HepG2 (cell line): ENCODE results near the gene PHYH. TPM values are rescaled to one million over a fixed set of nuclear protein-coding genes. Genes with fewer than 3 reads are reported as not detected.

Experiments used
- BCL3 ChIP-seq: sonication (generic); formaldehyde crosslinking; IDR thresholded peaks from 2 replicates; pipeline ENCODE4 v1.5.1; 2020; ENCODE audit warnings: mild to moderate bottlenecking, missing genetic modification reagents, moderate library complexity
- CREBL2 ChIP-seq: sonication (generic); formaldehyde crosslinking; IDR thresholded peaks from 2 replicates; pipeline ENCODE4 v1.8.1; 2023; ENCODE audit warnings: missing genetic modification reagents, mild to moderate bottlenecking, borderline replicate concordance
- E2F5 ChIP-seq: sonication (generic); formaldehyde crosslinking; conservative IDR thresholded peaks from 2 replicates; pipeline ENCODE4 v1.4.0; 2020; ENCODE audit warnings: missing genetic modification reagents
- FOXO1 ChIP-seq: sonication (generic); formaldehyde crosslinking; IDR thresholded peaks from 2 replicates; pipeline ENCODE4 v1.4.0; 2020; ENCODE audit warnings: missing genetic modification reagents
- GTF2F1 ChIP-seq: fragments of 150-350 bp; IDR thresholded peaks from 2 replicates; pipeline ENCODE4 v1.6.1; 2014; ENCODE audit warnings: low read length
- KDM1A ChIP-seq: IDR thresholded peaks from 2 replicates; pipeline ENCODE4 v1.6.1; 2016; ENCODE audit warnings: missing compliant biosample characterization
- MTF2 ChIP-seq: sonication (generic); formaldehyde crosslinking; IDR thresholded peaks from 2 replicates; pipeline ENCODE4 v1.5.0; 2020; ENCODE audit warnings: missing genetic modification reagents, borderline replicate concordance
- NCOR1 ChIP-seq: fragments of 200-600 bp; sonication (generic); IDR thresholded peaks from 2 replicates; pipeline ENCODE4 v1.7.0; 2017; ENCODE audit warnings: antibody characterized with exemption, low read length, borderline replicate concordance
- NFIB ChIP-seq: sonication (generic); formaldehyde crosslinking; IDR thresholded peaks from 2 replicates; pipeline ENCODE4 v1.9.0; 2021; ENCODE audit warnings: missing genetic modification reagents, mild to moderate bottlenecking, borderline replicate concordance
- NR2F2 ChIP-seq: IDR thresholded peaks from 2 replicates; pipeline ENCODE4 v1.6.1; 2012; ENCODE audit warnings: low read depth, inconsistent platforms, borderline replicate concordance
- PAWR ChIP-seq: sonication (generic); formaldehyde crosslinking; IDR thresholded peaks from 2 replicates; pipeline ENCODE4 v1.4.0; 2020; ENCODE audit warnings: missing genetic modification reagents, mild to moderate bottlenecking, borderline replicate concordance
- PBX2 ChIP-seq: IDR thresholded peaks from 2 replicates; pipeline ENCODE4 v1.6.1; 2016; ENCODE audit warnings: control low read depth
- PBX3 ChIP-seq: sonication (generic); formaldehyde crosslinking; IDR thresholded peaks from 2 replicates; pipeline ENCODE4 v1.8.1; 2023; ENCODE audit warnings: missing genetic modification reagents, inconsistent platforms, borderline replicate concordance
- SALL1 ChIP-seq: sonication (generic); formaldehyde crosslinking; IDR thresholded peaks from 2 replicates; pipeline ENCODE4 v1.8.0; 2022; ENCODE audit warnings: mild to moderate bottlenecking, missing genetic modification reagents
- SMAD3 ChIP-seq: sonication (generic); formaldehyde crosslinking; IDR thresholded peaks from 2 replicates; pipeline ENCODE4 v1.4.0; 2020; ENCODE audit warnings: missing genetic modification reagents
- THAP7 ChIP-seq: sonication (generic); formaldehyde crosslinking; IDR thresholded peaks from 2 replicates; pipeline ENCODE4 v1.8.1; 2023; ENCODE audit warnings: mild to moderate bottlenecking, missing genetic modification reagents
- ZBTB39 ChIP-seq: sonication (generic); formaldehyde crosslinking; IDR thresholded peaks from 2 replicates; pipeline ENCODE4 v1.5.0; 2020; ENCODE audit warnings: missing genetic modification reagents
- ZNF10 ChIP-seq: sonication (generic); formaldehyde crosslinking; IDR thresholded peaks from 2 replicates; pipeline ENCODE4 v1.4.0; 2020; ENCODE audit warnings: mild to moderate bottlenecking, low read depth, missing genetic modification reagents, borderline replicate concordance
- ZNF282 ChIP-seq: fragments of 450-650 bp; IDR thresholded peaks from 2 replicates; pipeline ENCODE4 v1.6.1; 2018; ENCODE audit not compliant: partially characterized antibody
- ZNF3 ChIP-seq: IDR thresholded peaks from 2 replicates; pipeline ENCODE4 v1.7.0; 2017; ENCODE audit warnings: inconsistent platforms
- ZNF484 ChIP-seq: sonication (generic); formaldehyde crosslinking; IDR thresholded peaks from 2 replicates; pipeline ENCODE4 v1.5.1; 2020; ENCODE audit warnings: mild to moderate bottlenecking, low read depth, missing genetic modification reagents, borderline replicate concordance
- ZNF83 ChIP-seq: sonication (generic); formaldehyde crosslinking; IDR thresholded peaks from 2 replicates; pipeline ENCODE4 v1.4.0; 2020; ENCODE audit warnings: missing genetic modification reagents, mild to moderate bottlenecking, borderline replicate concordance
- ZNF850 ChIP-seq: sonication (generic); formaldehyde crosslinking; conservative IDR thresholded peaks from 2 replicates; pipeline ENCODE4 v1.9.0; 2021; ENCODE audit warnings: mild to moderate bottlenecking, missing genetic modification reagents
- ZSCAN22 ChIP-seq: sonication (generic); formaldehyde crosslinking; IDR thresholded peaks from 2 replicates; pipeline ENCODE4 v1.4.0; 2020; ENCODE audit warnings: mild to moderate bottlenecking, missing genetic modification reagents
- polyA plus RNA-seq, 8 experiments: library from polyadenylated mRNA; depleted of rRNA in 3 of 8; stranded (reverse) in 7 of 8; unstranded in 1 of 8; fragments of >200 nt; fragmentation: Illumina TruSeq in 4 of 8; extraction: Trizol in 4 of 8; gene quantifications; 2 replicates each; pipeline versions ENCODE4 v1.2.1 to v1.2.3, GENCODE V29; 2011 to 2016; ENCODE audit warnings: low read depth in 4 of 8, missing spikeins in 1 of 8, mixed read lengths in 1 of 8; ENCODE audit not compliant: insufficient read depth in 1 of 8
- total RNA-seq, 5 experiments: library from RNA; depleted of rRNA; stranded (reverse); fragments of >200 nt; fragmentation: Illumina TruSeq; extraction: Trizol; gene quantifications; 2 replicates each; pipeline ENCODE4 v1.2.3, GENCODE V29; 2016; ENCODE audit warnings: low read depth in 1 of 5

PHYH gene
- total and polyA plus RNA-seq, 2 of the 13 experiments (the other 11 are each of a cell fraction or from before 2014, with no cell fraction given): 27.2 to 34.5 TPM

GRCh38 chr10:13271552-13272163 lies 28.2 kb downstream of the PHYH start (continued):
- TF ChIP-seq E2F5: no peak
- no peak for TF ChIP-seq ZSCAN22 (CRISPR knock-in tag)
- TF ChIP-seq MTF2 (CRISPR knock-in tag): no peak
- TF ChIP-seq ZNF83 (CRISPR knock-in tag): no peak
- TF ChIP-seq NR2F2: peak; percentile 65; the same call in 1 of the 2 replicates
- TF ChIP-seq NFIB (CRISPR knock-in tag): no peak
- TF ChIP-seq SMAD3: no peak
- no peak for TF ChIP-seq ZNF10 (CRISPR knock-in tag)
- TF ChIP-seq THAP7: no peak
- TF ChIP-seq ZNF282: no peak
- TF ChIP-seq BCL3 (CRISPR knock-in tag): no peak
- no peak for TF ChIP-seq FOXO1
- TF ChIP-seq ZBTB39: no peak
- no peak for TF ChIP-seq ZNF3 (CRISPR knock-in tag)
- TF ChIP-seq GTF2F1: no peak
- no peak for TF ChIP-seq KDM1A (CRISPR knock-in tag)
- no peak for TF ChIP-seq PBX3 (CRISPR knock-in tag)
- no peak for TF ChIP-seq ZNF850 (CRISPR knock-in tag)
- TF ChIP-seq NCOR1: 0 out of 2 replicates have a peak, but pooled peaks have one; percentile 25
- TF ChIP-seq ZNF484 (CRISPR knock-in tag): no peak
- no peak for TF ChIP-seq PBX2 (CRISPR knock-in tag)
- peak; percentile 74 for TF ChIP-seq SALL1
- TF ChIP-seq PAWR: no peak
- TF ChIP-seq CREBL2: no peak
